ENCODE data around the gene UGT1A6. TPM values are rescaled to one million over a fixed set of nuclear protein-coding genes. Genes with fewer than 3 reads are reported as not detected.

The UGT1A6 gene
- total RNA-seq, 1 donor from 2014 or later, result 0.17 TPM

GRCh38 chr2:233799087-233799665, 106.5 kb downstream of the UGT1A6 start:
- Mint-ChIP-seq H3K4me1 (ENCODE audit: low read depth) (peaks cover 4% of the 10 kb centered on the region), H3K36me3 (ENCODE audit: low read depth) (peaks cover 2% of the 10 kb centered on the region), H3K4me3 (ENCODE audit: unreplicated experiment) (no peak overlapping the region), H3K27ac (ENCODE audit: unreplicated experiment) (no peak overlapping the region), H3K9me3 (ENCODE audit: low read depth) (peaks cover 5% of the 10 kb centered on the region), H3K27me3 (ENCODE audit: low read depth) (peaks cover 12% of the 10 kb centered on the region)
- TF ChIP-seq, protein P1, sequence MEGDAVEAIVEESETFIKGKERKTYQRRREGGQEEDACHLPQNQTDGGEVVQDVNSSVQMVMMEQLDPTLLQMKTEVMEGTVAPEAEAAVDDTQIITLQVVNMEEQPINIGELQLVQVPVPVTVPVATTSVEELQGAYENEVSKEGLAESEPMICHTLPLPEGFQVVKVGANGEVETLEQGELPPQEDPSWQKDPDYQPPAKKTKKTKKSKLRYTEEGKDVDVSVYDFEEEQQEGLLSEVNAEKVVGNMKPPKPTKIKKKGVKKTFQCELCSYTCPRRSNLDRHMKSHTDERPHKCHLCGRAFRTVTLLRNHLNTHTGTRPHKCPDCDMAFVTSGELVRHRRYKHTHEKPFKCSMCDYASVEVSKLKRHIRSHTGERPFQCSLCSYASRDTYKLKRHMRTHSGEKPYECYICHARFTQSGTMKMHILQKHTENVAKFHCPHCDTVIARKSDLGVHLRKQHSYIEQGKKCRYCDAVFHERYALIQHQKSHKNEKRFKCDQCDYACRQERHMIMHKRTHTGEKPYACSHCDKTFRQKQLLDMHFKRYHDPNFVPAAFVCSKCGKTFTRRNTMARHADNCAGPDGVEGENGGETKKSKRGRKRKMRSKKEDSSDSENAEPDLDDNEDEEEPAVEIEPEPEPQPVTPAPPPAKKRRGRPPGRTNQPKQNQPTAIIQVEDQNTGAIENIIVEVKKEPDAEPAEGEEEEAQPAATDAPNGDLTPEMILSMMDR (IDR thresholded peaks at IDR 0.05), result no peak
- DNase-seq (ENCODE audit: low spot score), result no peak

GRCh38 chr2:233799716-233800115, 107.0 kb downstream of the UGT1A6 start:
- Mint-ChIP-seq H3K4me1 (ENCODE audit: low read depth) (peaks cover 4% of the 10 kb centered on the region), H3K4me3 (ENCODE audit: unreplicated experiment) (no peak overlapping the region), H3K36me3 (ENCODE audit: low read depth) (peaks cover 2% of the 10 kb centered on the region), H3K27me3 (ENCODE audit: low read depth) (peaks cover 17% of the 10 kb centered on the region), H3K27ac (ENCODE audit: unreplicated experiment) (no peak overlapping the region), H3K9me3 (ENCODE audit: low read depth) (peaks cover 5% of the 10 kb centered on the region)
- TF ChIP-seq, protein P1 (IDR thresholded peaks at IDR 0.05), result no peak
- DNase-seq (ENCODE audit: low spot score), result no peak

GRCh38 chr2:233800208-233800607, 107.5 kb downstream of the UGT1A6 start:
- Mint-ChIP-seq H3K4me3 (ENCODE audit: unreplicated experiment) (no peak overlapping the region), H3K27me3 (ENCODE audit: low read depth) (peaks cover 21% of the 10 kb centered on the region), H3K36me3 (ENCODE audit: low read depth) (peaks cover 2% of the 10 kb centered on the region), H3K27ac (ENCODE audit: unreplicated experiment) (no peak overlapping the region), H3K4me1 (ENCODE audit: low read depth) (peaks cover 4% of the 10 kb centered on the region), H3K9me3 (ENCODE audit: low read depth) (peaks cover 5% of the 10 kb centered on the region)
- TF ChIP-seq, protein P1 (IDR thresholded peaks at IDR 0.05), result no peak
- DNase-seq (ENCODE audit: low spot score), result no peak

- DNase-seq (ENCODE audit: low spot score), result no peak
- Mint-ChIP-seq H3K27me3 (ENCODE audit: low read depth) (peaks cover 25% of the 10 kb centered on the region), H3K36me3 (ENCODE audit: low read depth) (peaks cover 2% of the 10 kb centered on the region), H3K4me1 (ENCODE audit: low read depth) (peaks cover 4% of the 10 kb centered on the region), H3K4me3 (ENCODE audit: unreplicated experiment) (no peak overlapping the region), H3K9me3 (ENCODE audit: low read depth) (peaks cover 5% of the 10 kb centered on the region), H3K27ac (ENCODE audit: unreplicated experiment) (no peak overlapping the region)
- TF ChIP-seq, protein P1 (IDR thresholded peaks at IDR 0.05), result no peak
These were observed 108.9 kb downstream of the UGT1A6 start for GRCh38 chr2:233801357-233802131.

DNA sequence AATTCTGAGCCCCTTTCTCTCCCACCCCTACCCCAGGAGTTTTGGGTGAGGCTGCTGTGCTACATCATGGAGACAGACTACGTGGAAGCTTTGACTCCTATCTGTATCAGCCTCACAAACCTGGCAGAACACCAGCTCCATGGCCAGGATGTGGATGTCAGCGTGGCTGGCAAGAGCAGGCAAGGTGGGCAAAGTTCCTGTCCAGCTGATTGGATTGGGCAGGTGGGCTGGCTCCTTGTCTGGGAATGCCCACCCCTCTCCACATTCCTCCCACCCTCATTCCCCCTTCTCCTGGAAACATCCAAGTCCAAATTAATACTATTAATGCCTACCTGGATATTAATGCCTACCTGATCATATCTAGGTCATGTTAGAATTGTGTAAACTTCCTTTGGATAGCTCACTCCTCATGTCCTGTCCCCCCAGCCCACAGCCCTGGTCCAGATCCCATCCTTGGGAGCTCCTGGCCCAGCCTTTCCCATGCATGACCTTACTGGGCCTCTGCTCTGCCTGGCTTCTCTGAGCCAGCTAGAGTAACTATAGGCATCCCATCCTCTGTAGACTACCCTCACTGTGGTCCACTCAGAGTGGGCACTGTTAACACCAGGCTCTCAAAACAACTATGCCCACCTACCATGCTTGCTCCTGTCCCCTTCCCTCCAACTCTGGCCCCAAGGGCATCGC, 109.6 kb downstream of the UGT1A6 start:
- Mint-ChIP-seq H3K9me3 (ENCODE audit: low read depth) (peaks cover 5% of the 10 kb centered on the region), H3K27me3 (ENCODE audit: low read depth) (peaks cover 25% of the 10 kb centered on the region), H3K27ac (ENCODE audit: unreplicated experiment) (no peak overlapping the region), H3K36me3 (ENCODE audit: low read depth) (peaks cover 2% of the 10 kb centered on the region), H3K4me1 (ENCODE audit: low read depth) (peaks cover 4% of the 10 kb centered on the region), H3K4me3 (ENCODE audit: unreplicated experiment) (no peak overlapping the region)
- TF ChIP-seq, protein P1 (IDR thresholded peaks at IDR 0.05), result no peak
- DNase-seq (ENCODE audit: low spot score), result no peak
